PC-9 (cell line): Measurements from ENCODE around the gene AP2A1. TPM values are rescaled to one million over a fixed set of nuclear protein-coding genes. Genes with fewer than 3 reads are reported as not detected.

Experiments used
- BruUV-seq: library from RNA; stranded (reverse); fragments of 400-500 nt; replicated peaks from 2 replicates; lab custom pipeline; 2021; lab: Mats Ljungman, UMichigan
- CTCF ChIA-PET: fragments of 300-600 bp; sonication (Branson Sonifier 250); formaldehyde crosslinking; loops from one replicate; lab custom pipeline; 2022; ENCODE audit warnings: antibody characterized with exemption; lab: Charles Lee
- POLR2A ChIA-PET: fragments of 300-600 bp; sonication (Branson Sonifier 250); formaldehyde crosslinking; loops from one replicate; lab custom pipeline; 2022; ENCODE audit warnings: antibody characterized with exemption; ENCODE audit not compliant: unreplicated experiment; lab: Charles Lee
- DNase-seq, 2 experiments: peaks; one replicate each; pipeline versions ENCODE4 v3.0.0 to v3.0.0-alpha.2; 2015 to 2022; ENCODE audit warnings: mixed read lengths in 1 of 2
- H2AFZ ChIP-seq: fragments of 200-600 bp; sonication (generic); 2 replicates; pipeline ENCODE4 v1.8.1; 2017; ENCODE audit warnings: antibody characterized with exemption
- H3F3A ChIP-seq: fragments of 200-600 bp; sonication (generic); 2 replicates; pipeline ENCODE4 v1.8.1; 2017; ENCODE audit warnings: antibody characterized with exemption, mild to moderate bottlenecking, low read depth; ENCODE audit not compliant: insufficient read depth
- H3K27ac ChIP-seq: fragments of 200-600 bp; sonication (generic); 2 replicates; pipeline ENCODE4 v1.6.1; 2016; ENCODE audit warnings: mixed run types
- H3K27me3 ChIP-seq: fragments of 200-600 bp; sonication (generic); 2 replicates; pipeline ENCODE4 v1.6.1; 2016; ENCODE audit warnings: low read depth, mixed run types; ENCODE audit not compliant: insufficient read depth
- H3K36me3 ChIP-seq: fragments of 200-600 bp; sonication (generic); 2 replicates; pipeline ENCODE4 v1.6.1; 2016; ENCODE audit warnings: low read depth, mixed run types
- H3K4me1 ChIP-seq: fragments of 200-600 bp; sonication (generic); replicated peaks from 2 replicates; pipeline ENCODE4 v1.6.1; 2016; ENCODE audit warnings: mixed run types; ENCODE audit not compliant: insufficient read depth
- H3K4me2 ChIP-seq: fragments of 200-600 bp; sonication (generic); 2 replicates; pipeline ENCODE4 v1.6.1; 2017; ENCODE audit warnings: mixed run types
- H3K4me3 ChIP-seq: fragments of 200-600 bp; sonication (generic); 2 replicates; pipeline ENCODE4 v1.6.1; 2016; ENCODE audit warnings: mixed run types
- H3K79me2 ChIP-seq: fragments of 200-600 bp; sonication (generic); 2 replicates; pipeline ENCODE4 v1.6.1; 2017; ENCODE audit warnings: low read depth, mixed run types
- H3K9me2 ChIP-seq: fragments of 200-600 bp; sonication (generic); 2 replicates; pipeline ENCODE4 v1.8.1; 2017; ENCODE audit warnings: mild to moderate bottlenecking; ENCODE audit not compliant: insufficient read depth
- H3K9me3 ChIP-seq: fragments of 200-600 bp; sonication (generic); 2 replicates; pipeline ENCODE4 v1.8.1; 2016; ENCODE audit warnings: low read depth; ENCODE audit not compliant: insufficient read depth
- H4K20me1 ChIP-seq: fragments of 200-600 bp; sonication (generic); 2 replicates; pipeline ENCODE4 v1.8.1; 2017; ENCODE audit not compliant: insufficient read depth
- EZH2 ChIP-seq: fragments of 200-600 bp; sonication (generic); IDR thresholded peaks from 2 replicates; pipeline ENCODE4 v1.8.0; 2017; ENCODE audit warnings: antibody characterized with exemption, low read depth
- intact Hi-C: fragments of 100-400 bp; cut with micrococcal nuclease; formaldehyde crosslinking; loops from one replicate; pipeline ENCODE4 v1.10.0; 2022; ENCODE audit not compliant: unreplicated experiment
- total RNA-seq: library from RNA; stranded (reverse); gene quantifications from 2 replicates; pipeline ENCODE4 v1.2.3, GENCODE V29; 2021
- TF ChIP-seq, protein P1 (sequence below): fragments of 200-600 bp; sonication (generic); conservative IDR thresholded peaks from 2 replicates; pipeline ENCODE4 v1.6.1; 2017; ENCODE audit warnings: mixed run types, antibody characterized with exemption, mild to moderate bottlenecking, moderate library complexity

The AP2A1 gene
- total RNA-seq, 1 experiment from 2014 or later, result 91.8 TPM

DNA sequence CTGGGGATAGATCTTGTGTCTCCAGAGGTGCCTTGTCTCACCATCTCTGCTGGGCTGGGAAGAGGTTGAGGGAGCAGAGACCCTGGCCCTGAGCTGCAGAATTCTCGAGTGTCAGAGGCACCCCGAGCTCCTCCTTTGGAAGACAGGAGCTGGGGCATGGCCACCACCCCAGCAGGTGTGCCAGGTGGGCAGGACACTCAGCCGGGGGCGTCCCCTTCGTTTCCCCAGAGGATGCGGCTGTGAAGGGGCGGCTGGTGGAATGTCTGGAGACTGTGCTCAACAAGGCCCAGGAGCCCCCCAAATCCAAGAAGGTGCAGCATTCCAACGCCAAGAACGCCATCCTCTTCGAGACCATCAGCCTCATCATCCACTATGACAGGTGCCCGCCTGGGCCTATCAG lies 31.8 kb downstream of the AP2A1 start:
- no TSS peak for BruUV-seq
- Histone ChIP-seq H3K27ac (no peak overlapping the region), H3K27me3 (no peaks in the 10 kb centered on the region), H3K4me2 (no peak overlapping the region), H2AFZ (no peak overlapping the region), H3K79me2 (no peaks in the 10 kb centered on the region), H3K36me3 (peaks cover 5% of the 10 kb centered on the region; the same call in 1 of the 2 replicates), H3K4me3 (no peak overlapping the region), H3K9me3 (no peaks in the 10 kb centered on the region), H4K20me1 (no peaks in the 10 kb centered on the region; the same call in 1 of the 2 replicates), H3F3A (peaks cover 12% of the 10 kb centered on the region; the same call in 1 of the 2 replicates), H3K9me2 (no peaks in the 10 kb centered on the region), H3K4me1 (peaks cover 7% of the 10 kb centered on the region)
- POLR2A ChIA-PET, result no interaction called here
- no peak for DNase-seq
- intact Hi-C loops, result no loop called here
- no peak for TF ChIP-seq EZH2
- TF ChIP-seq, protein P1, sequence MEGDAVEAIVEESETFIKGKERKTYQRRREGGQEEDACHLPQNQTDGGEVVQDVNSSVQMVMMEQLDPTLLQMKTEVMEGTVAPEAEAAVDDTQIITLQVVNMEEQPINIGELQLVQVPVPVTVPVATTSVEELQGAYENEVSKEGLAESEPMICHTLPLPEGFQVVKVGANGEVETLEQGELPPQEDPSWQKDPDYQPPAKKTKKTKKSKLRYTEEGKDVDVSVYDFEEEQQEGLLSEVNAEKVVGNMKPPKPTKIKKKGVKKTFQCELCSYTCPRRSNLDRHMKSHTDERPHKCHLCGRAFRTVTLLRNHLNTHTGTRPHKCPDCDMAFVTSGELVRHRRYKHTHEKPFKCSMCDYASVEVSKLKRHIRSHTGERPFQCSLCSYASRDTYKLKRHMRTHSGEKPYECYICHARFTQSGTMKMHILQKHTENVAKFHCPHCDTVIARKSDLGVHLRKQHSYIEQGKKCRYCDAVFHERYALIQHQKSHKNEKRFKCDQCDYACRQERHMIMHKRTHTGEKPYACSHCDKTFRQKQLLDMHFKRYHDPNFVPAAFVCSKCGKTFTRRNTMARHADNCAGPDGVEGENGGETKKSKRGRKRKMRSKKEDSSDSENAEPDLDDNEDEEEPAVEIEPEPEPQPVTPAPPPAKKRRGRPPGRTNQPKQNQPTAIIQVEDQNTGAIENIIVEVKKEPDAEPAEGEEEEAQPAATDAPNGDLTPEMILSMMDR, result no peak
- CTCF ChIA-PET, result no interaction called here

DNA sequence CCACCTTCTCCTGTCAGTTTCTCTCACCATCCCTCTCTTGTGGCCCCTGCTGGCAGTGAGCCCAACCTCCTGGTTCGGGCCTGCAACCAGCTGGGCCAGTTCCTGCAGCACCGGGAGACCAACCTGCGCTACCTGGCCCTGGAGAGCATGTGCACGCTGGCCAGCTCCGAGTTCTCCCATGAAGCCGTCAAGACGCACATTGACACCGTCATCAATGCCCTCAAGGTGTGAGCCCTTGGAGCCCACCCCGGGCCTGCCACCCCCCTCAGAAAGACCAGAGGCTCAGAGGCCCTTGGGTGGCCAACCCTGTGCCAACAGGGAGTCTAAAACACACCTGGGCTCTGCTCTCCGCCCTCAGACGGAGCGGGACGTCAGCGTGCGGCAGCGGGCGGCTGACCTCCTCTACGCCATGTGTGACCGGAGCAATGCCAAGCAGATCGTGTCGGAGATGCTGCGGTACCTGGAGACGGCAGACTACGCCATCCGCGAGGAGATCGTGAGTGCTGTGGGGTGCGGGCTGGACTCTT lies 32.5 kb downstream of the AP2A1 start:
- Histone ChIP-seq H3K4me2 (no peak overlapping the region), H3K4me1 (no peaks in the 10 kb centered on the region), H3K9me3 (no peaks in the 10 kb centered on the region), H2AFZ (no peak overlapping the region), H3K79me2 (no peaks in the 10 kb centered on the region), H4K20me1 (no peaks in the 10 kb centered on the region; the same call in 1 of the 2 replicates), H3K9me2 (no peaks in the 10 kb centered on the region), H3F3A (peaks cover 7% of the 10 kb centered on the region; the same call in 1 of the 2 replicates), H3K4me3 (no peak overlapping the region), H3K36me3 (peaks cover 5% of the 10 kb centered on the region; the same call in 1 of the 2 replicates), H3K27ac (no peak overlapping the region), H3K27me3 (no peaks in the 10 kb centered on the region)
- TF ChIP-seq EZH2, result no peak
- TF ChIP-seq, protein P1, result no peak
- intact Hi-C loops, result no loop called here
- ChIA-PET POLR2A (no interaction called here), CTCF (no interaction called here)
- BruUV-seq, result no TSS peak
- no peak for DNase-seq

DNA sequence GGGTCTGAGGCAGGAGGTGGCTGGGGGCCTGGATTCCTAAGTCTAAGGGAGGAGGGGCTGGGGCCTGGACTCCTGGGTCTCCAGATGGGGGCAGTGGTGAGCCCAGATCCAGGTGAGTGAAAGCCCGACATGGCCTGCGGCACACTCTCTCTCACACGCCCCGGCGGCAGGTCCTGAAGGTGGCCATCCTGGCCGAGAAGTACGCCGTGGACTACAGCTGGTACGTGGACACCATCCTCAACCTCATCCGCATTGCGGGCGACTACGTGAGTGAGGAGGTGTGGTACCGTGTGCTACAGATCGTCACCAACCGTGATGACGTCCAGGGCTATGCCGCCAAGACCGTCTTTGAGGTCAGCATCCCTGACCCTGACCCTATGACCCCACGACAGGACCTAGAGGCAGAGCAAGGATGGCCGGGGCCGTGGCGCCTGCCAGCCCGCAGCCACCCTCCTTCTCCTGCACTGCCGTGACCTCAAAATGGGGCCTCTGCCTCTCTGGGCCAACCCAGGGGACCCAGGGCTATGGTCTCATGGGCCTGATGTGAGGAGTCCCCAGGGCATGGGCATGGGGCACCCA lies 33.1 kb downstream of the AP2A1 start:
- Histone ChIP-seq H4K20me1 (no peaks in the 10 kb centered on the region; the same call in none of the 2 replicates), H3K36me3 (peaks cover 5% of the 10 kb centered on the region; the same call in 1 of the 2 replicates), H3K4me1 (no peaks in the 10 kb centered on the region), H3K79me2 (no peaks in the 10 kb centered on the region), H3K27ac (no peak overlapping the region), H3K4me2 (no peak overlapping the region), H2AFZ (no peak overlapping the region), H3K9me3 (no peaks in the 10 kb centered on the region), H3F3A (peaks cover 10% of the 10 kb centered on the region; the same call in 1 of the 2 replicates), H3K27me3 (no peaks in the 10 kb centered on the region), H3K4me3 (no peak overlapping the region), H3K9me2 (no peaks in the 10 kb centered on the region)
- no TSS peak for BruUV-seq
- ChIA-PET CTCF (interaction anchor here (0.7 kb wide), 1 partner anchor 69 kb away, joined by 3 read pairs; no protein-coding TSS in a partner anchor), POLR2A (no interaction called here)
- intact Hi-C loops, result no loop called here
- DNase-seq, result no peak
- TF ChIP-seq, protein P1, result no peak; the same call in 1 of the 2 replicates
- TF ChIP-seq EZH2, result no peak
